D721Med (cell line): ENCODE data around the gene OLFM2.

Experiments used
- DNase-seq: peaks from one replicate; pipeline ENCODE4 v3.0.0; 2011; ENCODE audit warnings: low spot score; ENCODE audit not compliant: insufficient read length
- FAIRE-seq: peaks from 2 replicates; lab custom pipeline; 2011; peaks lifted over from hg19 to GRCh38; lab: Jason Lieb, UNC
- CTCF ChIP-seq: IDR thresholded peaks from 2 replicates; pipeline ENCODE4 v1.5.1; 2012; ENCODE audit warnings: mild to moderate bottlenecking, control low read depth; ENCODE audit not compliant: insufficient read depth; ENCODE audit errors: missing control alignments

OLFM2 gene

DNA sequence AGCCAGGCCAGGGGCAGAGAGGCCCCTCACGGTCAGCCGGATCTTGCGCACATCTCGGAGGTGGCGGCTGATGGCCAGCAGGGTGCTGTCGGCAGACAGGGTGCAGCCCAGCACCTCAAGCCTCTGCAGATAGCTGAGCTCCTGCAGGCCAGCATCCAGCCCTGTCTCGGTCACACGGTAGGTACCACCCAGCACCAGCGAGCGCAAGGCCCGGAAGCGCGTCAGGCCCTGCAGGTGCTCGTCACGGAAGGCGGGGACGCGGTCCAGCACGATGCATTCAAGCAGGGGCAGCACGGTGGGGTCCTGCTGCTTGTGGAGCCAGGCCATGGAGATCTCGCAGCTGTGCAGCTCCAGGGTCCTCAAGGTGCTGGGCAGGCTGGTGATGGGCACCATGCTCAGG, 125.2 kb downstream of the OLFM2 start:
- TF ChIP-seq CTCF: no peak
- no peak for FAIRE-seq
- DNase-seq: no peak

- TF ChIP-seq CTCF: no peak
- no peak for FAIRE-seq
- no peak for DNase-seq
Observed at GRCh38 chr19:9808855-9809824, 127.2 kb downstream of the OLFM2 start.

GRCh38 chr19:9806803-9807202, 129.5 kb downstream of the OLFM2 start:
- no peak for FAIRE-seq
- no peak for DNase-seq
- no peak for TF ChIP-seq CTCF
